IPS-NIHi7 (cell line): ENCODE data around the gene APRT.

Experiments used
- DNase-seq: peaks from one replicate; pipeline ENCODE4 v3.0.0; 2012; ENCODE audit warnings: mixed read lengths; ENCODE audit errors: extremely low spot score

Gene APRT

DNA sequence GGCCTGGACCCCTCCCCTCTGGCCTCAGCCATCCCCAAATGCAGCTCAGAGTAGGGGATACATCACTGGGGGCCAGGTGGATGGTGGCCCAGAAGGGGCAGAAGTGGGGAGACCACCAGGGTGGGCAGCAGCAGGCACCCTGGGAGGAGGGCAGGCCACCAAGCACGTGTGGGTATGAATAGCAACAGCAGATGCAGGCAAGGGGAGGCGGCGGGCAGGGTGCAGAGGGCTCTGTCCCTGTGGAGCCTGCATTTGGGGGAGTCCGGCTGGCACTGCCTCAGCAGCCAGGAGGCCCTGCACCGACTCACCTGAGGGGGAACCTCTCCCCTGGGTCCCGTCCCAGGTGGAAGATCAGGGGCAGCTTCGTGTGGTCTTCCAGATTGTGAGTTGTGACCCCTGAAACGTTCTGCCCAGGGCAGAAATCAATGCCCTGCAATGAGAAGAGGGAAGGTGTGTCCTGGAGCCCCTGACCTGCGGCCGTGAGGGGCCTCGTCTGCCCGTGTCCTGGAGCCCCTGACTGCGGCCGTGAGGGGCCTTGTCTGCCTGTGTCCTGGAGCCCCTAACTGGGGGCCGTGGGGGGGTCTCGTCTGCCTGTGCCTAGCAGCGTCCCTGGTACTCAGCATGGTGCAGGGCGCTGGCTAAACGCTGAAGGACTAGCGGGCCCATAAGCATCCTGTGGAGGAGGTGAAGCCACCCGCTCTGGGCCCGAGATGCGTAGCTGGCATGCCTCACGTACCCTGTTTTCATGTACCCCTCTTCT is 10.7 kb upstream of the APRT start:
- no peak for DNase-seq

DNA sequence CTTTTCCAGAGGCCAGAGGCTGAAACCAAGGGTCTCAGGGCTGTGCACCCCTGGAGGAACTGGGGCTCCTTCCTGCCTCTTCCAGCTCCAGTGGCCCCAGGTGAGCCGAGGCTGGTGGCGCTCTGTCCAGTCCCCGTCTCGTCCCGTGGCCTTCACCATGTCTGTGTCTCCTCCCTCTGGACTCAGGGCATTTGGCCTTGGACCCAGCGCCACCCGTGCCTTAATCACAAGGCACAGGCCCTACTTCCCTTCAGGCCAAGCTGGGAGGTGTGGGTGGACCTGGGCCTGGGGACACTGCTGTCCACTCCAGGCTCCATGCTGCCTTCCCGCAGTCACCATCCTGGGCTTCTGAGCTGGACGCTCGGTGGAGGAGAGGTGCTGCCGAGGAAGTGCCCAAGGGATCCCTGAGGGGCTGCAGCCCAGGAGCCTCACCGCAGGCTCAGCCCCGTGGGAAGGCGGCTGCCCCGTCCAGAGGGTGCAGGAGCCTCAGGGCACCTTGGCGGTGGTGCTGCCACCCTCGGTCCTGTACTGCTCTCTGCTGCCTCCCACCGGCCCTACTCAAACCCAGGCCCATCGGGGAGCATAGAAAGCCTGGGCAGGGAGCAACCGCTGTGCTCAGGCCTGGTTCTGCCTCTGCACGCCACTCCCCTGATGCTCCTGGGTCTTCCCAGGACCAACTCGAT is 9.6 kb upstream of the APRT start:
- no peak for DNase-seq

DNA sequence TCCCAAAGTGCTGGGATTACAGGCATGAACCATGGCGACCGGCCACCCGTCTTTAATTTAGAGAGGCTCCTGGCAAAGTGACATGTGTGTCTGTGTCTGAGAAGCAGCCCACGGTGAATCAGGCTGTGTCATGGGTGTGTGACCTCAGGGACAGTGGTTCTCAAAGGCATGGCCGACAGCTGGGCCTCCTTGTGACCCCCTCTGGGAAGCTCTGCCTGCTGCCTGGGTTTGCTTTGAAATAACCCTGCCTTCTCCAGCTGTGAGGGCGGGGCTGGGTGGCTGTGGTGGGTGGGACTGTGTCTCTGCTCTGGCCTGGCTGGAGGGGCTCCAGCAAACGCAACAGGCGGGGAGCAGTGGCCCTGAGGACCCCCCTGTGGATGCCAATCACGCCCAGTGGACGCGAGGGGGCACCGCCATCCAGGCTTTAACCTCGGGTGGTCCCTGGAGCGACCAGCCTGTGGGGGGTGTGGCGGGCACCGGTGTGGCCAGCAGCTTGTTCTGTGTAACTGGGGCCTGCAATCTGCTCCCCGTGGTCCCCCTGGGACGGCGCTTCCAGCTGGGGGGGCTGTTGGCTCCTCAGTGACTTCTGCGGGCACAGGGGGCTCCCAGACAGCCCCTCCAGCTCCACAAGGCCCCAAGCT is 8.8 kb upstream of the APRT start:
- DNase-seq, result no peak

DNA sequence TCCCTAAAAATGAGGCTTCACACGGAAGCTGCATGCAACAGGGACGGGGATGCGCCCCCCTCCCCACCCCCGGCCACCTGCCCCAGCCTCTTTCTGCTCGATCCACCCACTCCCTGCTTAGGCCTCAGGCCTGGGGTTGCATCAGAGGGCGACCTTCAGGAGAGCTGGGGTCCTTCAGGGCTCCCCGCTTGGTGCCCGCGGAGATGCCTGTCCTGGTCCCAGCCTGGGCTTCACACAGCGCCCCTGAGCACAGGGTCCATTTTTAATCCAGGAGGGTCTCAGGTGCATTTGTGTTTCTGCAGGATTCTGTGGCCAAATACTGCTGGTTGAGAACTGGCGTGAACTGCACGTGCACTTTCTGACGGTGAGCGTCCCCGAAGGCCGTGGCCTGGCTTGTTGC is 7.4 kb upstream of the APRT start:
- no peak for DNase-seq

DNA sequence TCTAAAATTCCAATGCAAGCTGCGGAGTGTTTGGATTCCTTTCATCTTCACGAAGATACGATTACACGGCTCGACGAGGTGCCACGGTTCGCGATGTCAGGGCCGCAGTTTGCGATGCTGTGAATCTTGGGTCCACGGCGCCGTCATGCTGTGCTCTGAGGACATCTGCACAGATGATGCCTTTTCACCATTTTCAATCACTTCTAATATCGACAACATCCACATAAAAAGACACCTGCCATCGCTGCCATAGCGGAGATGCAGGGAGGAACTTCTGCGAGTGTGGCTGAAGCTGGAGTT is 6.8 kb upstream of the APRT start:
- no peak for DNase-seq

DNA sequence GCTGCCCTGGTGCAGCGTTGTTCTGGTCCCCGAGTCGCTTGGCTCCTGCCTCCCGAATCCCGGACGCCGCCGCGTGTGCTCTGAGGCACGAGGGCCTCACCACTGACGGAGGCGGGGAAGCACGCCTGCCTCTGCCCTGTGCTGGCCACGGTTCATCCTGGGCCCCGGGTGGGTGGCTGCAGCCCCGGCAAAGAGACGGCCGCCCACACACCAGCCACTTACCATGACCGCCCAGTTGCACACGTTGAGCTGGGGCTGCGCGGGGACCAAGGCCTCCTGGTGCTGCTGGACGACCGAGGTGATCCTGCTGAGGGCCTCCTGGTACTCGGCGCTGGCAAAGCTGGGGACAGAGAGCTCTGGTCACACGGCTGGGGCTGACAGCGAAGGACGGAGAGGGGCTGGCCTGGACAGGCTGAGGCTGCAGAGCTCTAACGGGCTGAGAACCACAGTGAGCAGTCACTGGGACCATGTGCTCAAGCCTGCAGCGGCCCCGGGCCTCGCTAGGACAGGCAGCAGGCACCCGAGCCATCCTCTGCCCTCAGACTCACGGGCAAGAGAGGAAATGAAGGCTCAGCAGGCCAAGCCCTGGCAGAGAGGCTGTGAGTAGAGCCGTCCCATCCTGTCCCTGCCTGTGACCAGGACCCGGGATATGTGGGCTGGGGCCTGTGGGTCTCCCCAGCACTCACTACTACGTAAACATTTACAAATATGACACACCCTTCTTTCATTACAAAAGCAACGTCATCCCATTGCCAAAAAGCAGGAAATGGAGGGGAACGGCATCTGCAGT is 6.3 kb upstream of the APRT start:
- no peak for DNase-seq

DNA sequence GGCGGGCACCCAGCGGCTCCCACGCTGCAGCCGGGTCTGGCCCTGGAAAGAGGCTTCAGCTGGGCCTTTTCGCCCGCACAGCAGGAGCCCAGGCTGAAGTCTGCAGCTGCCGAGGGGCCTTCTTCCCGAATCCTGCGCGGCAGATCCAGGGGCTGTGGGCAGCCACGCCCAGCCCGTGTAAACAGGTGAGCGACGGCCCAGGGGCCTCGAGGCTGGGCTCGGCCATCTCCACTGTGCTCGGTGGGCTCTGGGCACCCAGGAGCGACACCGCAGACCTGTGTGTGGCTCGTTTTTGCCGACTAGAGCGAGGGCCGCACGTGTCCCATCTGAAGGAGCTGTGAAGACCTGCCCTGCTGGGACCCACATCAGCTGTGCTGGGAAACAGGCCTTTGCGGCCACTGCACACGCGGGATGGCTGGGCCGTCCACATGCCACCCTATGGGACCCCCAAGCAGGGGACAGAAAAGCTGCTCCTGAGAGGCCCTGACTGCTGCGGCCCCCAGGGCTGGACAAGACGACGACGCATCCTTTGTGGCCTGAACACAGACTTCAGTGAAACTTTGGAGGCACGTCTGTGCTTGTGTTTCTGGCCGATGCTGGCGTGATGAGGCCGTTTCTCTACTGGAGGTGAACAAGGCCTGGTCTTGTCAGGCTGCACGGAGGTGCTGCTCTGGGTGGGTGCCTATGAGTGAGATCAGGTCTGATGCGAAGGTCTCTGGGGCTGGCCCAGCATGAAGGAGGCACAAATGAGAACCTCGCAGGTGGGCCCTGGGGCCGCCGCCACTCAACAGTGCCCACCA is 5.2 kb upstream of the APRT start:
- DNase-seq, result no peak

DNA sequence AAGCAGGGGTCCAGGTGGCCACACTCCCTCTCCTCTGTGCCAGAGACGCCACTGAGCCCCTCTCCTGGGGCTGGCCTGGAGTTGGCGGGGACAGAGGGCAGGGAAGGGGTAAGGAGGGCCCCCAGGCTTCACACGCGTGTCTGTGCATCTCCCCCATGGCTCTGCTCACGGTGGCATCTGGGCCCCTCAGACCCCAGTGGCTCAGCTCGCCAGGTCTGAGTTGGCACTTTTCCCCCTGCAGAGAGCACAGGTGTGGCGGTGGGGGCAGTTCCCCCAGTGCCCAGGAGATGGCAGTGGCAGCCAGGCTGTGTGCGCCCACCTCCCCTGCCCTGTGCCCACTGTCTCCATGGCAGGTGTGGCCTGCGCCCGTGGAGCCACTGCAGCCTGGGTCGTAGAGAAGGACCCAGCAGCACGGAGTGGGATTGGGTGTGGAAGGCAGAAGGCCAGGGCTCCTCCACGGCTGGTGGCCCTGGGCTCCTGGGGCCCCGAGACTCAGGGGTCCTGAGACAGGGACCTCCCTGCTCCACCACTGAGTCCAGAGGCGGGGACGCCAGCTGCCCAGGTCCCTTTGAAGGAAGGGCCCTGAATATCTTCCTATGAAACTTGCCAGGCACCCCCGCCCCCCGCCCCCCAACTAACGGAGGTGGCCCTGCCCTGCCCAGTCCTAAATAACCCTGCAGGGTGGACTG is 4.3 kb upstream of the APRT start:
- peak; percentile 68 for DNase-seq

DNA sequence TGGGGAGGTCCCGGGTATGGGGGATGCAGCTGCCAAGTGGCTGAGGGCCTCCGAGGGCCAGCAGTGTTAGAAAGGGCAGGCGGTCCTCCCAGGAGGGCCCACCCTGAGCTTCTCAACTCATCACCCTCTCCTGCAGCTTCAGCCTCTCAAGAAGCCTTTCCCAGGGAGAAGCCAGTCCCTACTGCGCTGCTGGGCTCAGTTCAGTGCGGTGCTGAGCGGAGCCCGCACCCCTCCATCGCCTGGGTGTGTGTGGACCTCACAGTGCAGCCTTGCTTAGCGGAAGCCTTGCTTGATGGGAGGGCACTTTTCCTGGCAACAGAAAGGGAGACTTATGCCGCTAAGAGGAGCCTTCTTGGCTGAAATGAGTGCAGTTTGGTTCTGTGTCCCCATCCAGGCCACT is 3.5 kb upstream of the APRT start:
- no peak for DNase-seq

DNA sequence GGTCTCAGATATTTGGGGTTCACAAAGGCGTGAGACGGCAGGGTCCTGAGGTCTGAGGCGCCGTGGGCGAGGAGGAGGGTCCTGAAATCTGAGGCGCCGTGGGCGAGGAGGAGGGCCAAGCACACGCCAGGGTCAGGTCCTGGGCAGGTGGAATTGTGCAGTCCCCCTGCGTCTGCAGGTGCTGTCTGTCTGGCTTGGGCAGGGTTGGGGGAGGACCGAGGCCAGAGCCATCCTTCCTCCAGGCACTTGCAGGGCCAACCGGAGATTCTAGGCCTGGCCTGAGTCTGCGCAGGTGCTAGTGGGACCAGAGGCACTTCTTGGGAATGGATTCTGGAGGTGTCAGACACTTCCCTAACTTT is 2.4 kb upstream of the APRT start:
- DNase-seq, result no peak

DNA sequence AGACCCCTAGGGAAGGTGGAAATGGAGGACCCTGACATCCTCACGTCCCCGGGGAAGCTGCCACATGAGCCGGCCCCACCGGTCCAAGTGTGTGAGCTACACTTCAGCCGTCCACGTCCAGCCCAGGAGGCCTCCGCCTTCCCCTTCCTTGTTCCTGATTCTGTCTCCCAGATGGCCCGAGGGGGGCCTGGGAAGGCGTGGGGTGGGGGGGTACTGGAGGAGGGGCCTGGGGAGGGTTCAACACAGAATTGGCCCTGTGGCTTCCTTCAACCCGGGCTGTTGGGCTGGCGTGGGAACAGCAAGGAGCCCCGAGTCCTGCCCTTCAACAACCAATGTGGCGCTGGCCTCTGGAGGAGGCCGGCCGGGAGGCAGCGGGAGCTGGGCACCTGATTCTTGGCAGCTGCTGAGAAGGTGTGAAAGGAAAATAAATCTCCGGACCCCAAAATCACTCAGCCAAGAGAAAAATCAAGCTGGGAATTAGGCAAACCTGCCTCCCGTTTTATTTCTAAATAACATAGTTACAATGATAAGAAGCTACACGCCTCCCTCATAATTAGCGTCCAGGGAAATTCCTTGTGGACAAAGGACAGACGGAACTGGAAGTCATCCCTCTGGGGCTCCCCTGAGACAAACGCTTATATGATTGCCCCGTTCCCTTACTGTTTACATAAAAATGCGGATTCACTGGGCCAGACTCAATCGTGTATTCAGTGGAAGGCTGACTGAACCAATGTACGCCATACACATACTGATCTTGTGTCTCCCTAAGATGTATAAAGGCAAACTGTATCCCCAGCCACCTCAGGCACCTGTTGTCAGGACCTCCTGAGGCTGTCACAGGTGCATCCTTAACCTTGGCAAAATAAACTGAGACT is 1.8 kb upstream of the APRT start:
- no peak for DNase-seq

DNA sequence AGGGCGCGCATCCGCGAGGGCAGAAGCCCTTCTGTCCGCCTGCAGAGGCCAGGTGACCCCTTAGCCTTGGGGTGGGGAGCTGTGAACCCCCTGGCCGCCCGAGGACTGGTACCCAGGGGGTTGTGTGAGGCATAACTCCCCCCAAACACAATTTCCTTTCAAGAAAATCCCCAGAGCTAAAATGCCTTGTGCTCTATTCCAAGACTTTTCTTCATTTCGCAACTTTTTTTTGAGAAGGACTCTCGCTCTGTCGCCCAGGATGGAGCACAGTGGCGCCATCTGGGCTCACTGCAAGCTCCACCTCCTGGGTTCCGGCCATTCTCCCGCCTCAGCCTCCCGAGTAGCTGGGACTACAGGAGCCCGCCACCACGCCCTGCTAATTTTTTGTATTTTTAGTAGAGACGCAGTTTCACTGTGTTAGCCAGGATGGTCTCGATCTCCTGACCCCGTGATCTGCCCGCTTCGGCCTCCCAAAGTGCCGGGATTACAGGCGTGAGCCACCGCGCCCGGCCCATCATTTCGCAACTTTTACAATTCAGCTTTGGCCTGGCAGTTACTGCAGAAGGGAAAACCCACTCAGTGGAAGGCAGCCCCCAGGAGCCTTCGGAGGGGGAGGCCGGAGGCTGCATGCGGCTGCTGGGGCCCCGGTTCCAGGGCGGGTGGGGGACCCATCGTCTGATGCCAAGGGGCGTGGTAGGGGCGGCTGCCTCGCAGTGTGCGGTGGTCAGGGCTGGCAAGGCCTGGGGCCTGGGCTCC is 963 bp upstream of the APRT start:
- DNase-seq, result no peak

DNA sequence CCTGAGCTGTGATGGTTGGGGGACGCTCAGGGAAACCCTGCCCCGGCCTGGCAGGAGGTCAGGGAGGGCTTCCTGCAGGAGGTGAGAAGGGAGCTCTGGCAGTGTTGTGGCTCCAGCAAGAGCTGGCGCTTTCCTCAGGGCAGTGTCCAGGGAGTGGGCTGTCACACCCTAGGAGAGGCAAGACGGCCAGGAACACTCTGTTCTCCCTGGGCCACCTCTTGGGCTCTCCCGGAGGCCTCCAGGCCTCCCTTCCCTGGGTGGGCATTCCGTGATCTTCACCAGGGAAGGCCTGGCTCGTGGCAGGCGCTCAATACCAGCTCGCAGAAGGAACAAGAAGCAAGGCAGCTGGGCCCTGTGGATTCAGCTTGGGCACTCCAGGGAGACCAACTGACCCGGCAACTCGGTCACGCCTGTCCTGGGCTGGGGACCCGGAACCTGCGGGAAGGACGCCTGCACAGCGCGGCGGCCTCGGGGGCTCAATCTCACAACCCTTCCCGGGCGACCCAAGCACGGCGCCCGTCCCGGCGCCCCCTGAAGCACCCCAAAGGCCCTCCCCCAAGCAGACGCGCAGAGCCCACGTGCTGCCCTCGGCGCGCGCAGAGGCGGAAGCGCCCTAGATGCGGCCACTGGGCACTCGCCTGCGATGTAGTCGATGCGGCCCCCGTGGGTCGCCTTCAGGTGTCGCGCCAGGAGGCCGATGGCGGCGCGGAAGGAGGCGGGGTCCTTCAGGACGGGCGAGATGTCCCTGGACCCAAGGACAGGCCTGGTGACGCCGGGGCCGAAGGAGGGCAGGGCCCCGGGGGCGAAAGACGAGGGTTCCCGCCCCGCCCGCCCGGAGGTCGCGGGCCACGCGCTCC is 588 bp downstream of the APRT start:
- DNase-seq, result no peak

DNA sequence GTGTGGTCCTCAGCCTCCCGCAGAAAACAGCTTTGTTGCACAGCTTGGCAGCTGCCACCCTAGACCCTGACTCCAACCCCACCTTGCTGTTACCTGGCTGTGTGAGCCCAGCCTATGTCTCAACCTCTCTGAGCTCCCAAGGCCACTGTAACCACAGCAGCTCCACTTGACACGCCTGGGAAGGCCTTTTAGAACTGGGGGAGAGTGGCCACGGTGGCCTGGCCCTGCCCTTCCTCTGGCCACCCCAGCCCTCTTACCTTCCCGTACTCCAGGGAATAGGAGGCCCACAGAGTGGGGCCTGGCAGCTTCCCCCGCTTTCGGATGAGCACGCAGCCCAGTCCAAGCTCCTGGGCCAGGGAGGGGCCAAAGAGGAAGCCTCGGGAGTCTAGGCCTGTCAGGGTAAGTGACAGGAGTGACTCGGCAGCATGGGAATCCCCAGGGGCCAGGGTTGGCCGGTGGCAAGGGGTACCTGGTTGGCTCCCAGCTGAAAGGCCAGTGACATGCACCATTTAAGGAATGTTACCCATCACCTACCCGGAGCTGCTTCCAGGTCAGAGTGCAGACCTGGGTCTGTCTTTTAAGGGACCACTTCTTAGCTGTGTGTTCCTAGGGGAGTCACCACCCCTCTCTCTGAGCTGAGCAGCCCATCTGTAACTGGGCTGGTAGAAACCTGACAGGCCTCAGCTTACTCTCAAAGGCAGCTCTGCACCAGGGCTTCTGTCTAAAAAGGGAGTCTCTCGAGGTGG is 1.4 kb downstream of the APRT start:
- DNase-seq, result no peak

DNA sequence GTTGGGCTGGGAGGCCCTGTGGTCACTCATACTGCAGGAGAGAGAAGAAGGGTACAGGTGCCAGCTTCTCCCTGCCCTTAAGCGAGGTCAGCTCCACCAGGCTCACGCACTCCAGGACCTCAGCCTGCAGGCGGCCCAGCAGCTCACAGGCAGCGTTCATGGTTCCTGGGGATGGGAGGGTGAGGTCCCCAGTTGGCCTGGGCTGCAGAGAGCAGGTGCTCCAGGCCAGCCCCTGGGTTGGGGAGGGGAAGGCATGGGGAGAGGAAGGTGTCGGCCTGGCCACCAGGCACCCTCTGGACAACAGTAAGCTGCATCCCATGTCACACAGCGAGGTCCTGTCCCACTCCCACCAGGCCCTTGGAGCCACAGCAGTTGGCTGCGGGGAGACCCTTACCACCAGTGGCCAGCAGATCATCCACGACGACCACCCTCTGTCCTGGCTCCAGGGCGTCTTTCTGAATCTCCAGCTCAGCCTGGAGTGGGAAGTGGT is 2.0 kb downstream of the APRT start:
- no peak for DNase-seq

DNA sequence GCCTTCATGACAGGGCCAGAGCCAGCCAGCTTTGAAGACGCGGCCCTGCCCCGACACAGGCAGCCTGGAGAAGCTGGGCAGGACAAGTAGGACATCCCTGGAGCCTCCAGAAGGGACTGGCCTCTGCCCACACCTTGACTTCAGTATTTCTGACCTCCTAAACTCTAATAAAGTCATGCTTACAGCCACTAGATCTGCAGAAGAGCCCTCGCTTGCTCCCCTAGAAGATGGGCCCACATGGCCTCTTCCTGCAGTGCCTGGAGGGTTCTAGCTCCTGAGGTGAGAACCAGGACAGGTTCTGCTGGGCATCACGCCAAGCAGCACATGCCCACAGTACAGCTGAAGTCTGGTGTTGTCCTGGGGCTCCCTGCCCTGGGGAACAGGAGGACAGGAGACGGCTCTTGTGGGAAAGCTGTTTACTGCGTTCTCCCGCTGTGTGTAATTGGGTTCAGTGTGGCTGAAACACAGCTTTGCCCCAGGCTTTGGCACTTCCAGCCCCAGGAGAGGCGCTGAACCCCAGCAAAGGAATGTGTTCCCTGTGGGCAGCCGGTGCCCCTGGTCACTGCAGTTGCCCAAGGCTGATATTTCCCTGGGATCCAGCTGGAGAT is 2.6 kb downstream of the APRT start:
- DNase-seq, result no peak
